ENCODE data around the gene MYBPC3.

DNA sequence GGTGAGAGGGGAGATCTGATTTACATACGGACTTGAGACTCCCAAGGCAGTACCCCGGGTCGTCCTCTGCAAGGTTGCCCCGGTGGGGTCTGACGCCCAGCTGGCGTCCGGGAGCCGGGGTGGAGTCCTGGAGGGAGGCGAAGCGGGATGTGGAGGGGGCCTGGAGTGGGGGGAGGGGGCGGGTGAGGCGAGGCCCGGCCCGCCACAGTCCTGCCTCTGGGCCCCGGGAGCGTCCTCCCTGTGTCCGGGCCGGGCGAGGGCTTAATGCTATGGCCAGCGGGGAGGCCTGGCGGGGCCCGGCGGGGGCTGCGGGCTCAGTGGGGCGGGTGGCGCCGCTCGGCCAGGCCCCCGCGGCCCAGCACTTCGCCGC is 2.4 kb upstream of the MYBPC3 start:
- no peak for TF ChIP-seq POLR2A (IDR thresholded peaks at IDR 0.05)
- TF ChIP-seq, protein P1, sequence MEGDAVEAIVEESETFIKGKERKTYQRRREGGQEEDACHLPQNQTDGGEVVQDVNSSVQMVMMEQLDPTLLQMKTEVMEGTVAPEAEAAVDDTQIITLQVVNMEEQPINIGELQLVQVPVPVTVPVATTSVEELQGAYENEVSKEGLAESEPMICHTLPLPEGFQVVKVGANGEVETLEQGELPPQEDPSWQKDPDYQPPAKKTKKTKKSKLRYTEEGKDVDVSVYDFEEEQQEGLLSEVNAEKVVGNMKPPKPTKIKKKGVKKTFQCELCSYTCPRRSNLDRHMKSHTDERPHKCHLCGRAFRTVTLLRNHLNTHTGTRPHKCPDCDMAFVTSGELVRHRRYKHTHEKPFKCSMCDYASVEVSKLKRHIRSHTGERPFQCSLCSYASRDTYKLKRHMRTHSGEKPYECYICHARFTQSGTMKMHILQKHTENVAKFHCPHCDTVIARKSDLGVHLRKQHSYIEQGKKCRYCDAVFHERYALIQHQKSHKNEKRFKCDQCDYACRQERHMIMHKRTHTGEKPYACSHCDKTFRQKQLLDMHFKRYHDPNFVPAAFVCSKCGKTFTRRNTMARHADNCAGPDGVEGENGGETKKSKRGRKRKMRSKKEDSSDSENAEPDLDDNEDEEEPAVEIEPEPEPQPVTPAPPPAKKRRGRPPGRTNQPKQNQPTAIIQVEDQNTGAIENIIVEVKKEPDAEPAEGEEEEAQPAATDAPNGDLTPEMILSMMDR (IDR thresholded peaks at IDR 0.05): no peak
- no peak for TF ChIP-seq EP300 (IDR thresholded peaks at IDR 0.05)

Measured in tibial nerve (tissue), 4 donors.